ENCODE data around the gene INSYN1. TPM values are rescaled to one million over a fixed set of nuclear protein-coding genes. Genes with fewer than 3 reads are reported as not detected.
A peak's percentile ranks its signal among the peaks of the same experiment; 100 is the strongest.

The INSYN1 gene
- total RNA-seq, 2 donors from 2014 or later: not detected

- H3K4me3 Mint-ChIP-seq: no peak overlapping the region
- H3K27me3 Mint-ChIP-seq: peaks cover 34 to 35% of the 10 kb centered on the region in 2 donors
- H3K4me1 Mint-ChIP-seq (ENCODE audit: low read depth in 2 of 2): peaks cover 18 to 23% of the 10 kb centered on the region in 2 donors
Observed at GRCh38 chr15:73694419-73694818, 58.7 kb downstream of the INSYN1 start.

GRCh38 chr15:73691396-73691795 lies 61.8 kb downstream of the INSYN1 start:
- Mint-ChIP-seq H3K4me1 (ENCODE audit: low read depth in 2 of 2) (peaks cover 1% of the 10 kb centered on the region in 2 donors), H3K4me3 (no peak overlapping the region), H3K27me3 (peaks cover 25 to 31% of the 10 kb centered on the region in 2 donors), H3K27ac (no peak overlapping the region), H3K9me3 (no peaks in the 10 kb centered on the region), H3K36me3 (no peaks in the 10 kb centered on the region)
- DNase-seq (ENCODE audit: low spot score): no peak
- peak; percentile 11 to 55 for ATAC-seq

More at GRCh38 chr15:73694419-73694818, 58.7 kb downstream of the INSYN1 start:
- DNase-seq (ENCODE audit: low spot score): no peak
- no peak for ATAC-seq
- Mint-ChIP-seq H3K9me3 (no peaks in the 10 kb centered on the region), H3K36me3 (no peaks in the 10 kb centered on the region), H3K27ac (no peak overlapping the region)

- no peak for ATAC-seq
- H3K4me3 Mint-ChIP-seq: no peak overlapping the region
Observed at GRCh38 chr15:73688455-73688854, 64.7 kb downstream of the INSYN1 start.

GRCh38 chr15:73687351-73687750 lies 65.8 kb downstream of the INSYN1 start:
- no peaks in the 10 kb centered on the region for H3K36me3 Mint-ChIP-seq
- H3K27ac Mint-ChIP-seq: no peak overlapping the region
- H3K9me3 Mint-ChIP-seq: no peaks in the 10 kb centered on the region
- no peak overlapping the region for H3K4me3 Mint-ChIP-seq
- peaks cover 25 to 31% of the 10 kb centered on the region in 2 donors for H3K27me3 Mint-ChIP-seq
- DNase-seq (ENCODE audit: low spot score) (no peak), ATAC-seq (no peak)
- H3K4me1 Mint-ChIP-seq (ENCODE audit: low read depth in 2 of 2): peaks cover 5 to 14% of the 10 kb centered on the region in 2 donors

More at GRCh38 chr15:73688455-73688854, 64.7 kb downstream of the INSYN1 start:
- Mint-ChIP-seq H3K27ac (no peak overlapping the region), H3K27me3 (peaks cover 28 to 31% of the 10 kb centered on the region in 2 donors), H3K36me3 (no peaks in the 10 kb centered on the region), H3K9me3 (no peaks in the 10 kb centered on the region), H3K4me1 (ENCODE audit: low read depth in 2 of 2) (peaks cover 5 to 14% of the 10 kb centered on the region in 2 donors)
- no peak for DNase-seq (ENCODE audit: low spot score)

- ATAC-seq (no peak), DNase-seq (ENCODE audit: low spot score) (no peak)
- Mint-ChIP-seq H3K4me1 (ENCODE audit: low read depth in 2 of 2) (peaks cover 5 to 14% of the 10 kb centered on the region in 2 donors), H3K4me3 (no peak overlapping the region), H3K27me3 (peaks cover 28 to 36% of the 10 kb centered on the region in 2 donors), H3K27ac (no peak overlapping the region), H3K36me3 (no peaks in the 10 kb centered on the region), H3K9me3 (no peaks in the 10 kb centered on the region)
Observed at GRCh38 chr15:73686781-73687256, 66.3 kb downstream of the INSYN1 start.

- H3K9me3 Mint-ChIP-seq: no peaks in the 10 kb centered on the region
- DNase-seq (ENCODE audit: low spot score) (no peak), ATAC-seq (no peak)
- peaks cover 5 to 14% of the 10 kb centered on the region in 2 donors for H3K4me1 Mint-ChIP-seq (ENCODE audit: low read depth in 2 of 2)
- no peaks in the 10 kb centered on the region for H3K36me3 Mint-ChIP-seq
- H3K27ac Mint-ChIP-seq: no peak overlapping the region
- no peak overlapping the region for H3K4me3 Mint-ChIP-seq
- peaks cover 34 to 36% of the 10 kb centered on the region in 2 donors for H3K27me3 Mint-ChIP-seq
Observed at GRCh38 chr15:73685981-73686380, 67.2 kb downstream of the INSYN1 start.

Other genes with a start within 250 kb of the INSYN1 start
- 10 to 100 TPM; 57.7 to 66.2 TPM for gene NPTN, start 120.0 kb downstream of the INSYN1 start, total RNA-seq
- 1 to 10 TPM in 1 of 2 donors, under 1 TPM in 1; 0.90 to 2.0 TPM for gene CD276, start 69.0 kb downstream of the INSYN1 start, total RNA-seq
- gene TBC1D21, start 120.2 kb upstream of the INSYN1 start, total RNA-seq: not detected
- 1 to 10 TPM in 1 of 2 donors, under 1 TPM in 1; 0.36 to 4.3 TPM for gene LOXL1, start 173.1 kb upstream of the INSYN1 start, total RNA-seq
- 10 to 100 TPM; 14.3 to 17.9 TPM for gene STOML1, start 238.9 kb upstream of the INSYN1 start, total RNA-seq
- gene PML, start 241.4 kb upstream of the INSYN1 start, total RNA-seq: 10 to 100 TPM; 62.6 to 72.3 TPM

Data from natural killer cell treated with Interleukin-12 subunit alpha and Interleukin-12 subunit beta and Interleukin-15 and Interleukin-18, amount 100 ng/mL, for 72 hours (primary cell).